Heart left ventricle (tissue), 16 donors: Measurements from ENCODE around the gene LAG3. TPM values are rescaled to one million over a fixed set of nuclear protein-coding genes. Genes with fewer than 3 reads are reported as not detected.

Experiments used
- ATAC-seq, 4 donors: fragments of 200-7000 bp; cut with Tn5 transposase; one replicate each; pipeline ENCODE4 v1.9.1; 2020 to 2022; ENCODE audit warnings: moderate library complexity in 4 of 4, mild to moderate bottlenecking in 3 of 4, moderate number of reproducible peaks in 1 of 4
- DNase-seq, 5 donors: peaks; one replicate each; pipeline ENCODE4 v3.0.0-alpha.2; 2020
- H3K27ac ChIP-seq, 12 donors: fragments of 200-600 bp; sonication (generic) in 4 of 12; one replicate each; pipeline versions ENCODE4 v1.5.0 to v1.8.0; 2016 to 2022; ENCODE audit warnings: mild to moderate bottlenecking in 2 of 12
- H3K27me3 ChIP-seq, 9 donors: fragments of 200-600 bp; sonication (generic) in 2 of 9; one replicate each; pipeline versions ENCODE4 v1.5.1 to v1.8.0; 2016 to 2022; ENCODE audit warnings: mild to moderate bottlenecking in 3 of 9
- H3K36me3 ChIP-seq, 9 donors: fragments of 200-600 bp; sonication (generic) in 2 of 9; one replicate each; pipeline versions ENCODE4 v1.5.0 to v1.8.0; 2018 to 2022; ENCODE audit warnings: mild to moderate bottlenecking in 2 of 9
- H3K4me1 ChIP-seq, 12 donors: fragments of 200-600 bp; sonication (generic) in 4 of 12; one replicate each; pipeline versions ENCODE4 v1.5.0 to v1.8.0; 2016 to 2022; ENCODE audit warnings: mild to moderate bottlenecking in 3 of 12
- H3K4me3 ChIP-seq, 12 donors: fragments of 200-600 bp; sonication (generic) in 4 of 12; one replicate each; pipeline versions ENCODE4 v1.5.0 to v1.8.0; 2017 to 2022; ENCODE audit warnings: mild to moderate bottlenecking in 9 of 12, moderate library complexity in 4 of 12
- H3K9me3 ChIP-seq, 12 donors: fragments of 200-600 bp; sonication (generic) in 4 of 12; one replicate each; pipeline versions ENCODE4 v1.5.0 to v1.8.0; 2016 to 2022; ENCODE audit warnings: mild to moderate bottlenecking in 1 of 12
- CTCF ChIP-seq, 12 donors: fragments of 200-600 bp; sonication (generic) in 4 of 12; IDR thresholded peaks; one replicate each; pipeline versions ENCODE4 v1.5.0 to v1.8.0; 2018 to 2022; ENCODE audit warnings: antibody characterized with exemption in 12 of 12, mild to moderate bottlenecking in 5 of 12
- POLR2A ChIP-seq, 2 donors: fragments of 450-650 bp; IDR thresholded peaks; one replicate each; pipeline ENCODE4 v1.6.1; 2017; ENCODE audit warnings: antibody characterized with exemption in 2 of 2, mild to moderate bottlenecking in 2 of 2, moderate library complexity in 2 of 2
- WGBS, 4 donors: extraction: QIAGEN DNeasy Blood & Tissue Kit in 2 of 4; methylation state at CpG; one replicate each; pipeline versions ENCODE4 v1.1.5 to v1.1.7; 2013 to 2018; 5-methylcytosine and 5-hydroxymethylcytosine counted together
- intact Hi-C, 10 donors: fragments of 100-400 bp; cut with DNase I; formaldehyde crosslinking; loops; one replicate each; pipeline versions ENCODE4 v1.11.1 to v1.14.2; 2022
- polyA plus RNA-seq, 2 donors: library from polyadenylated mRNA; stranded (reverse); fragments of 200-250 nt; gene quantifications; one replicate each; pipeline ENCODE4 v1.2.3, GENCODE V29; 2013
- total RNA-seq, 9 donors: library from RNA; depleted of rRNA in 2 of 9; stranded (reverse); fragments of >200 nt in 2 of 9; fragmentation: NEBNext Ultra II Directional in 3 of 9; extraction: Animal tissue kit (Norgen Biotek cat#: 25700) in 3 of 9; gene quantifications; one replicate each; pipeline versions ENCODE4 v1.1.0 to v1.2.4, GENCODE V29; 2016 to 2023
- donor health status: ischemic (EF 13 %, LVEDD 7.1; RV severe dilation, severe dysfunction).
- donor health status: healthy with polysubstance abuse.
- donor health status: DM: no; HTN: yes; CAD: no.
- donor health status: DM: no; HTN: no; CAD: no.
- donor health status: ischemic (EF 25% LVEDD 6.9; RV normal size, moderate dysfunction).
- donor health status: ischemic (EF 25% LVEDD 5.7; RV mildly dilated, moderate dysfunction).
- donor health status: healthy.
- donor health status: DM: yes; HTN: yes; CAD: no.
- donor health status: ischemic (EF 35%, LVEDD 5.7; RV mildly dilated, moderate dysfunction).
- donor health status: nonischemic (EF 11% LVEDD 7.7; RV severe dilation, severe dysfunction).
- donor health status: DM: yes; HTN: yes; CAD: no.
- donor health status: PGD.
- donor health status: ischemic (EF 29% LVEDD 5.4; RV normal size, mild dysfunction).
- donor health status: nonischemic (EF 23%, LVEDD 6.1; RV moderate dilation, normal function).

The LAG3 gene
- total and polyA plus RNA-seq, 11 donors: 0.03 to 1.5 (median 0.34) TPM; not detected in 4

- Histone ChIP-seq H3K4me1 (peaks cover 0 to 21% (median 14%) of the 10 kb centered on the region in 12 donors), H3K27ac (peak overlapping the region in 1 of 12 donors; percentile 75), H3K4me3 (no peak overlapping the region), H3K36me3 (no peaks in the 10 kb centered on the region), H3K9me3 (no peaks in the 10 kb centered on the region), H3K27me3 (peaks cover 0 to 11% (median 0%) of the 10 kb centered on the region in 9 donors)
- no peak for DNase-seq
- no peak for ATAC-seq
- no peak for TF ChIP-seq CTCF (IDR thresholded peaks at IDR 0.05)
- no peak for TF ChIP-seq POLR2A (IDR thresholded peaks at IDR 0.05)
- WGBS, 4 donors: 89 to 96% (median 91%) methylated on average over 6 of the region's 6 CpGs
- intact Hi-C loops: loop anchor here (1.0 to 10.0 kb wide), 13 partner anchors 25 to 165 kb away; partner anchors contain the start of genes MLF2 (in 5 of the 10), GPR162 (in 1 of the 10) and P3H3 (in 1 of the 10)
Observed at GRCh38 chr12:6779708-6780432, 7.5 kb downstream of the LAG3 start.

- peaks cover 0 to 25% (median 15%) of the 10 kb centered on the region in 12 donors for H3K4me1 ChIP-seq
- no peak overlapping the region for H3K4me3 ChIP-seq
- TF ChIP-seq POLR2A (IDR thresholded peaks at IDR 0.05) (no peak), CTCF (IDR thresholded peaks at IDR 0.05) (no peak)
- no peak for DNase-seq
- H3K9me3 ChIP-seq: no peaks in the 10 kb centered on the region
- no peak overlapping the region for H3K27ac ChIP-seq
- WGBS, 4 donors: 81 to 89% (median 84%) methylated on average over 6 of the region's 6 CpGs
- peaks cover 0 to 4% (median 0%) of the 10 kb centered on the region in 9 donors for H3K27me3 ChIP-seq
- no peaks in the 10 kb centered on the region for H3K36me3 ChIP-seq
- no peak for ATAC-seq
- intact Hi-C loops: no loop called here
Observed at GRCh38 chr12:6780573-6780972, 8.3 kb downstream of the LAG3 start.

GRCh38 chr12:6782119-6782518, 9.8 kb downstream of the LAG3 start:
- TF ChIP-seq CTCF (IDR thresholded peaks at IDR 0.05) (no peak), POLR2A (IDR thresholded peaks at IDR 0.05) (no peak)
- peak in 1 of 5 donors; percentile 12 for DNase-seq
- 63 to 81% (median 73%) methylated on average over 6 of the region's 6 CpGs for WGBS, 4 donors
- Histone ChIP-seq H3K36me3 (no peaks in the 10 kb centered on the region), H3K4me1 (peaks cover 0 to 35% (median 16%) of the 10 kb centered on the region in 12 donors), H3K27me3 (peaks cover 0 to 4% (median 0%) of the 10 kb centered on the region in 9 donors), H3K27ac (no peak overlapping the region), H3K9me3 (no peaks in the 10 kb centered on the region), H3K4me3 (no peak overlapping the region)
- no peak for ATAC-seq
- intact Hi-C loops: no loop called here

- Histone ChIP-seq H3K27ac (no peak overlapping the region), H3K9me3 (no peaks in the 10 kb centered on the region), H3K4me3 (no peak overlapping the region), H3K27me3 (no peaks in the 10 kb centered on the region), H3K36me3 (no peaks in the 10 kb centered on the region), H3K4me1 (peaks cover 0 to 38% (median 13%) of the 10 kb centered on the region in 12 donors)
- ATAC-seq: no peak
- WGBS, 4 donors: 45 to 75% (median 66%) methylated on average over 2 to 10 of the region's 10 CpGs
- intact Hi-C loops: no loop called here
- no peak for DNase-seq
- TF ChIP-seq CTCF (IDR thresholded peaks at IDR 0.05) (no peak), POLR2A (IDR thresholded peaks at IDR 0.05) (no peak)
Observed at GRCh38 chr12:6782850-6783566, 10.7 kb downstream of the LAG3 start.
